HG03066 (cell line): ENCODE results near the gene RBM26.
A peak's percentile ranks its signal among the peaks of the same experiment; 100 is the strongest.
"Not testable (repeated sequence)": the region's sequence is repeated elsewhere in the genome, so short reads cannot be mapped to it uniquely, and the experiment has no call there.

Experiments
- ATAC-seq: cut with Tn5 transposase; IDR thresholded peaks from one replicate; pipeline ENCODE4 v1.9.1; 2021; ENCODE audit warnings: low read depth; ENCODE audit not compliant: unreplicated experiment

Gene RBM26

GRCh38 chr13:79389026-79389425, 17.0 kb downstream of the RBM26 start:
- no peak for ATAC-seq

DNA sequence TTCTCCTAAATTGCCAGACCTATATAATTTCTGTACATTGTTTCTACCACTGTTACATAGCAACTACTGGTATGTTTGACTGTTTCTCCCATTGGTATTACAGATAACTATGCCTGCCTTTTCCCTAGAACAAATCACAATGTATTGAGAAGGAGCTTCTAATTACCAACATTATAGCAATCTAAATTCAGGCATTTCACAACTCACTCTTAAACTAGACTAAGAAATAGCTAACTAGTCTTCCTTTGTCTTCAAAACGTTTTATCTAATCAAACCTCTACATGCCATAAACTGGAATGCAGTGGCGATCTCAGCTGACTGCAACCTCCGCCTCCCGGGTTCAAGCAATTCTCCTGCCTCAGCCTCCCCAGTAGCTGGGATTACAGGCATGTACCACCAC, 18.2 kb downstream of the RBM26 start:
- no peak for ATAC-seq

DNA sequence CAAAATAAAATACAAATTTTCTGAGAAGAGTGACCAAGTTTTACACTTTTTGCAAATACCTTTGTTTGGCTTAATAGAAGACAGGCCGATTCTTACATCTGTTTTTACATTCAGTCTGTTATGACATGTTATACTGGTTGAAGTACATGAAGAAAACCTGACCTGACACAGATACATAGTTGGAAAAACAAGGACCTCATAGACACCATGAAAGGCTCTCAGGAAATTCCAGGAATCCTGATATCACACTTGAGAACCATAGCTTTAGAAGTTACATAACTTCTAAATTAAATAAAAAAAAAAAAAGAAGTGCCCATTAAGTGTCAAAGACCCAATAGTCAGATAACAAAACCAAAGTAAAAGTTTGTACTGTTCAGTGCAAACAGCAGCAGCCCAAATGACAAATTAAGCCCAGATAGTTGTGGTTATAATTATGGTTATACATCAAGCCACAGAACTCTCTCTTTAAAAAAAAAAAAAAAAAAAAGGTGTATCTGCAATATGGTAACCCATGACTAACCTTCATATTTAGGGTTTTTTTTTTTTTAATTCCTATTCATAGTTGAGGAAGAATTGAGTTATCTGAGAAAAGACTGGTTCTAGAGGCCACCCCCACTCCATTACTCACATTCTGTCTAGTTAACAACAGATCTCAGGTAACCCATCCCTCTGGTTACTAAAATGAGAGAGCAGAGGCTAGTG, 19.8 kb downstream of the RBM26 start:
- no peak for ATAC-seq

DNA sequence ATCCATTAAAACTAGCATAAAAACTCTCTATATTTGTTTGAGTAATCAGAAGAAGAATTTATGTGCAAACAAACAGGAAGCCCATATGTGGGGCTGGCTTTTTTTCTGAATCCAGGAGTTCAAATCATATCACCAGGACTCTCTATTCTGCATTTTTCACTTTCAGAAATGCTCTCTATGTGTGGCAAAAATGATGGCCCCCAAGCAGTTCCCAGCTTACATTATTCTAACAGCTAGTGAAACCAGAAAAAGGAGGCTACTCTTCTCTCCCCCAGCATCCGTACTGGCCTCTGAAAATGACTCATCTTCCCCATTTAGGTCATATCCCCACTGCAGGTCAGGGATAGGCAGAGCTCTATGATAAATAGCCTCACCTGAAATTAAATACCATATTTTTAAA, 20.4 kb downstream of the RBM26 start:
- peak; percentile 89 for ATAC-seq

DNA sequence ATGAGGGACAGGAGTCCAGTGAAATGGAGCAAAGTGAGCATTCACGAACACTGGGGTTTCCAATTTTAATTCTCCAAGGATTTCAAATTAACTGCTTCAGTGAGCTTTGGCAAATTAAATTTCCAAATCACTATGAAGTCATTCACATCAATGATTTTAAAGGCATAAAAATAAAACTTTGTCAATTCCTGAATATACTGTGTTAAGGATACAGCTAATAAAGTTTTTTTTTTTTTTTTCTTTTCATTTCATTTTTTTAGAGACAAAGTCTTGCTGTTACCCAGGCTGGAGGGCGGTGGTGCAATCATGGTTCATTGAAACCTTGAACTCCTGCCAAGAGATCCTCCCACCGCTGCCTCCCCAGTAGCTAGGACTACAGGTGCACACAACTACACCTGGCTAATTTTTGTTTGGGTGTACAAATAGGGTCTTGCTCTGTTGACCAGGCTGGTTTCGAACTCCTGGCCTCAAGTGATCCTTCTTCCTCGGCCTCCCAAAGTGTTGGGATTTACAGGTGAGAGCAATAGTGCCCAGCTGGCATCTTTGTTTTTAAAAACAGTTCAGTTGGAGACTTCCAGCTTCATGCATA, 21.9 kb downstream of the RBM26 start:
- ATAC-seq: no peak

DNA sequence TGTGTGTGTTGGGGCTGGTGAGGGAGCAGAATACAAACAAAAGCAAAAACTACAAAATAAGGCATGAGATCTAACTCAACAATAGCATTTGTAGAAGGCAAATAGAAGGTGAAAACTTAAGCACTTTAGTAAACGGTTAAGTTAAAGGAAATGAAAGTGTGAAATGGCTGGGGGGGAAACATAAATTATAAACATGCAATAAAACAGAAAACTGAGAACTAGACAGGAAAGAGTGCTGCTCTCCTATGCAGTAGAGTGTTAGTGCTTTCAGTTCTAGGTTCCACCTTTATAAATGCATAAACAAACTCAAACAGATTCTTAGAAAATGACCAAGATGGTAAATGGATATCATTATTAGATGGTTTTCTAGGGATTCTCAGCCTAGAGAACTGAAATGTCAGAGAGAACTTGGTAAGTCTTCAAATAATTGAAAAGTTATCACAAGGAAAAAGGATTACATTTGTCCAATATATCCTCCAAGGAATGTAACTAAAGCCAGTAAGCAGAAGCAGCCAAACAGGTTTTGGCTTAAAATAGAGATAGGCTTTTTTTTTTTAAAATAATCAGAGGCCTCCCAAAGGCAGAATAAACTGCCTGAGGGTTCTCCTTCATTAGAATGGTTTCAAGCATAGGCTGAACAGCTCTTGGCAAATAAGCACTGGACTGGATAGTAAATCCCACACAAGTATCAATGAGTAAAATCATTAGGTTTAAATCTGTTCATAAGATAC, 23.3 kb downstream of the RBM26 start:
- ATAC-seq: peak; percentile 57

- ATAC-seq: no peak
Measured at GRCh38 chr13:79380997-79381396, 25.1 kb downstream of the RBM26 start.

DNA sequence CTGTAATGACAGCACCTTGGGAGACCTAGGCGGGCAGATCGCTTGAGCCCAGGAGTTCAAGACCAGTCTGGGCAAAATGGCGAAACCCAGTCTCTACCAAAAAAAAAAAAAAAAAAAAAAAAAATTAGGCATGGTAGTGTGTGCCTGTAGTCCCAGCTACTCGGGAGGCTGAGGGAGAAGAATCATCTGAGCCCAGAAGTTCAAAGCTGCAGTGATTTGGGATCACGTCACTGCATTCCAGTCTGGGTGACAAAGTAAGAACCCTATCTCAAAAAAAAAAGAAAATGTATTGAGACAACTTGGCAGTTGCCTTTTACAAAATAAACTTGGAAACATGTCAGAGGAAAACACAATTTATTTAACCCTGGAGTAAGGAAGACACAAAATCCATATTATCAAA, 26.8 kb downstream of the RBM26 start:
- no peak for ATAC-seq

GRCh38 chr13:79376843-79377242, 29.2 kb downstream of the RBM26 start:
- no peak for ATAC-seq

- no peak for ATAC-seq
Measured at GRCh38 chr13:79374578-79374977, 31.5 kb downstream of the RBM26 start.

GRCh38 chr13:79373916-79374315, 32.1 kb downstream of the RBM26 start:
- ATAC-seq: no peak

- no peak for ATAC-seq
Measured at GRCh38 chr13:79369226-79369625, 36.8 kb downstream of the RBM26 start.

DNA sequence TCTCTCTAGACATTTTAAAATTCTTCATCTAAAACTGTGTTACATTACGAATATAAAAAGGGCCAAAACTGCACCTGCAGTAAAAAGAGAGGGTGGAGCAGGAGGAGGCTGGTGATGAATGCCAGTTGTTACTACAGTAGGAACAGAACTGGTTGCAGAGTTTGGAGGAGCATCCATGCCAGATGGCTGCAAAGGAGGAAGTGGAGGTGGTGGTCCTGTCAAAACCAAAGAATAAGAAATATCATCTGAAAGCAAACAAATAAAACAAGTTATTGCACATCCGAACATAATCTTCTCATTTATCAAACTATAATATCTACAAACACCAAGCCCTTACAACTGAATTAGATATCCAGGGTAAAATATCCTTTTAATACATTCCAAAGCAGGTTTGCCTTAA, 40.1 kb downstream of the RBM26 start:
- no peak for ATAC-seq

DNA sequence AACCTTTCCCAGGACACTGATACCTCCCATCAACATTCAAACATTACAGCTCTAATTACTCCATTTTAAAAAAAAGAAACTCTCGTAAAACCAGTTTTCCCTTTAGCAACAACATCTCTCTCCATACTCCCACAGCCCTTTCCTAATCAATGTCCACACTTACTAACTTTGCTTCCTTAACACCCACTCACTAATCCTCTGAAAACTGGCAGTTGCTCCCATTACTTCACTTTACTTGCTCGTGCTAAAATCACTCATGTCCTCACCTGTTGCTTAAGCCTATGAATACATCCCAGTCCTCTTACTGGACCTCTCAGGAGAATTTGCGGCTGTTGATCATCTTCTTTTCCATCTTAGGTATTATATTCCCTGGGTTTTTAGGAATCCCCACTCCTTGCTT, 44.8 kb downstream of the RBM26 start:
- ATAC-seq: no peak

DNA sequence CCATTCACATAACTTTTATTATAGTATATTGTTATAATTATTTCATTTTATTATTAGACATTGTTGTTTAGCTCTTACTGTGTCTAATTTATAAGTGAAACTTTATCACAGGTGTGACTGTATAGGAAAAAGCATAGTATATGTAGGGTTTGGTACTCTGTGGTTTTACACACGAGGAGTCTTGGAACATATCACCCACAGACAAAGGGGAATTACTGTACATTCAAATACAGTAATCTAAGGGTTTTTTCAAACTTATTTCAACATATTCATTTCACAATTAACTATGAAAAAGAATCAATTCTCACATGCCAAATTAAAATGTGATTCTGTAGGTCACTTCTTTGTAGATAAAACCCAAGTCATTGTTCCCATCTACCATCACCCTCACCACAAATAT, 46.0 kb downstream of the RBM26 start:
- ATAC-seq: no peak

DNA sequence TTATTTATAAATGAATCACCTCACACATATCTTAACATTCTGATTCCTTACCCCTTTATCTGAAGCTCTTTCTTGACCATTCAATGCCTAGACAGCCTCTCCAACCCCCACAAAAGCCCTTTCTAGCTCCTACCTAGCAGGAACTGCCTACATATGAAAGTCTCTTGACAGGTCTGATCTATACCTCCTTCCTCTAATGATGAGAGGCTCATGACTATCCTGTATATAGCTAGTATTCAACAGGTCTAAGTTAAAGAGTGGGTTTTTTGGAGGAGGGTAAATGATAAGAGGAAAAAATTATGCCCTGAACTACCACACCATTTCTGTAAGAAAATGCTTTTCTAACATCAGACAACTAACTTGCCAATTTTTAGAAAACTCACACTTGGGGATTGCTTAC, 47.0 kb downstream of the RBM26 start:
- no peak for ATAC-seq

DNA sequence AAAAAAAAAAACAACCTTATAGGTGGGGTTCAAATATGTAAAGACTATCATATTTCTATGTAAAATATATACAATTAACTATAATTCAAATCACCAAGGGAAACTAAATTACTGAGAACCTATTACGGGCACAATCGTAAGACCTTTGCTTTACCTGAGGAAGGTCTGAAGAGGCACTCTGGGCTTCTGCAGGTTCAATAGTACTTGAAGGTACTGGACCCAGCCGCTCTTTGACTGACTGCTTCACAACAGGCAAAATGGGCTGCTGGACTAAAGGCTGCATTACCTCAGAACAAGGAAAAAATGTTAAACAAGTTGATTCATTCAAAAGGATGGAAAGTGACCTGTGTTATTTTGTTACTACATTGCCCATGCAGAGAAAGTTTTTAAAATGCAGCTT, 51.8 kb downstream of the RBM26 start:
- ATAC-seq: no peak

- no peak for ATAC-seq
Measured at GRCh38 chr13:79353693-79354092, 52.4 kb downstream of the RBM26 start.

DNA sequence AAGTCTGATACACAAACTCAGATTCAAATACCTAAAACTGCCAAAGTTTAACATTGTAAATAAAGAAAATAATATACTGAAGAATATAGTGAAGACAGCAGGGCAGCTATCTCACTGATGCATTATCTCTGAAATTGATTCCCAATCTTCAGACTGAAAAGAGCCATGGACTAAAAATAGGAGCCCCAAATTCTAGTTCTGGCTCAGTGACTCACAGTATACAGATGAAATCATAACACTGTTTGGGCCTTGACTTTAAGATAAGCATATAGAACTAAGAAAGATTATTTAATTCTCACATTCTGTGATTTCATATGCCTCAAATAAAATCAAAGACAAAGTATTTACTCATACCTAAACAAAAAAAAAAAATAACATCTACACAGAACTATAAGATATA, 53.9 kb downstream of the RBM26 start:
- no peak for ATAC-seq

GRCh38 chr13:79349608-79350007, 56.4 kb downstream of the RBM26 start:
- not testable (repeated sequence) for ATAC-seq

- no peak for ATAC-seq
Measured at GRCh38 chr13:79349011-79349410, 57.0 kb downstream of the RBM26 start.
